Measurements from ENCODE around the gene AKAP9.
"Not testable (repeated sequence)": the region's sequence is repeated elsewhere in the genome, so short reads cannot be mapped to it uniquely, and the experiment has no call there.

AKAP9 gene

GRCh38 chr7:92137557-92137956 is 196.9 kb downstream of the AKAP9 start:
- no peak for DNase-seq

GRCh38 chr7:92141161-92141560 is 200.5 kb downstream of the AKAP9 start:
- DNase-seq: no peak

- not testable (repeated sequence) for DNase-seq
Measured at GRCh38 chr7:92142791-92143190, 202.1 kb downstream of the AKAP9 start.

- DNase-seq: not testable (repeated sequence)
Measured at GRCh38 chr7:92143192-92143880, 202.7 kb downstream of the AKAP9 start.

GRCh38 chr7:92149736-92150239 is 209.1 kb downstream of the AKAP9 start:
- DNase-seq: no peak

GRCh38 chr7:92150450-92151017 is 209.9 kb downstream of the AKAP9 start:
- no peak for DNase-seq

- no peak for DNase-seq
Measured at GRCh38 chr7:92155108-92155739, 214.6 kb downstream of the AKAP9 start.

GRCh38 chr7:92156990-92157389 is 216.3 kb downstream of the AKAP9 start:
- DNase-seq: no peak

GRCh38 chr7:92158660-92159575 is 218.3 kb downstream of the AKAP9 start:
- DNase-seq: no peak

Data from activated gamma-delta T cell (primary cell).